ENCODE results near the gene CYBRD1.
"Not testable (repeated sequence)": the region's sequence is repeated elsewhere in the genome, so short reads cannot be mapped to it uniquely, and the experiment has no call there.

Gene CYBRD1

DNA sequence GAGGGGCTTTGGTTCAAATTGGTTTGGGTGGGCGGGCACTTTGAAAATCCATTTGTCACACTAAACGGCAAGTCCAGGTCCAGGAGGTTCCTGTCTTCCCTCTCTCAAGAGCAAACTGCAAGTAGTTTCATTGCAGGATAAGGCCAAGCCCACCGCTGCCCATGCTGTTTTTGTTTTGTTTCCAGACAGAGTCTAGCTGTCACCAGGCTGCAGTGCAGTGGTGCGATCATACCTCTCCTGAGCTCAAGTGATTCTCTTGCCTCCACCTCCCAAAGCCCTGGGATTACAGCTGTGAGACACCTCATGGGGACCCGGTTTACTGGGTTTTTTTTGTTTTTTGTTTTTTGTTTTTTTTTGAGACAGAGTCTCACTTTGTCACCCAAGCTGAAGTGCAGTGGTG is 1.8 kb upstream of the CYBRD1 start:
- no peak overlapping the region for H3K27ac ChIP-seq (ENCODE audit: low read length)
- H3K4me3 ChIP-seq (ENCODE audit: low read length), result no peak overlapping the region
- no peaks in the 10 kb centered on the region for H3K36me3 ChIP-seq (ENCODE audit: insufficient read depth, low read depth, low read length)
- H3K9me3 ChIP-seq (ENCODE audit: insufficient read depth, low read depth, low read length), result no peaks in the 10 kb centered on the region
- peaks cover 36% of the 10 kb centered on the region for H3K27me3 ChIP-seq (ENCODE audit: insufficient read depth, low read length)
- peaks cover 8% of the 10 kb centered on the region for H3K4me1 ChIP-seq (ENCODE audit: insufficient read depth, low read length)
- H3K9ac ChIP-seq (ENCODE audit: low read depth, low read length), result no peak overlapping the region

DNA sequence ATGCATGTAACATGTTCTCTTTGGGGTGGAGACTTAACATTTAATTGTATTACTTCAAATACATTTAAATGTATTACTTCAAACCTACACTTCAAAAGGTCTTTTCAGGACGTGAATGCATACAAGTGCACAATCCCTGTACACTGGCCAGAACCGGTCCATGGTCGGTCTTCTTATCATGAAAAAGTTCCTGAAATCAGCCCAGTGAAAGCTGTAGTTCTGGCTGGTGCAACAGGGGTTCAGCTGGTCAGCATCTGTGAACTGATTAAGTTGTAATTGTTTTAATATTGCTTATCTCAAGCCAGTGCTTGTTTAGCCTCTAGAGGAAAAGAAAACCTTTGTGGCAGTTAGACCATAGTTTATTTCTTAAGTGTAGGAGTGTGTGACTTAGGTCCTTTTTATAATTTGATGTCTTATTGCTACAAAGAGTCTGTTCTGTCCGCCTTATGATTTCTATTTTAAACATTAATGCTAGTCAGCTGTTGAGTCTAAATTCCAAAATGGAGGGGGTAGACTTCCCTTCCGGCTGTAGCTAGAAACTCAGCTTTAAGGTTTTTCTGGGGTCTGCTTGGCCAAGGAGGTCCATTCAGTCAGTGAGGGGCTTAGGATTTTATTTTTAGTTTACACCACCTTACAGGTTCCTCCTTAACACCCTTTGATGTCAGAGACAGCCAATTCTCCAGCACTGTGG is 768 bp upstream of the CYBRD1 start:
- peak overlapping the region; percentile 94 for H3K4me3 ChIP-seq (ENCODE audit: low read length)
- H3K4me1 ChIP-seq (ENCODE audit: insufficient read depth, low read length), result peaks cover 4% of the 10 kb centered on the region; the same call in 1 of the 2 replicates
- H3K9ac ChIP-seq (ENCODE audit: low read depth, low read length), result peak overlapping the region; percentile 82; the same call in 1 of the 2 replicates
- no peaks in the 10 kb centered on the region for H3K9me3 ChIP-seq (ENCODE audit: insufficient read depth, low read depth, low read length)
- no peaks in the 10 kb centered on the region for H3K36me3 ChIP-seq (ENCODE audit: insufficient read depth, low read depth, low read length)
- H3K27me3 ChIP-seq (ENCODE audit: insufficient read depth, low read length), result peaks cover 36% of the 10 kb centered on the region
- H3K27ac ChIP-seq (ENCODE audit: low read length), result no peak overlapping the region

GRCh38 chr2:171522788-171523087 is 464 bp downstream of the CYBRD1 start:
- H3K9ac ChIP-seq (ENCODE audit: low read depth, low read length), result peak overlapping the region; percentile 82; the same call in 1 of the 2 replicates
- H3K4me1 ChIP-seq (ENCODE audit: insufficient read depth, low read length), result peaks cover 4% of the 10 kb centered on the region; the same call in 1 of the 2 replicates

GRCh38 chr2:171523088-171524017 is 1.1 kb downstream of the CYBRD1 start:
- Histone ChIP-seq H3K36me3 (ENCODE audit: insufficient read depth, low read depth, low read length) (no peaks in the 10 kb centered on the region), H3K27me3 (ENCODE audit: insufficient read depth, low read length) (peaks cover 36% of the 10 kb centered on the region), H3K4me3 (ENCODE audit: low read length) (peak overlapping the region; percentile 94), H3K4me1 (ENCODE audit: insufficient read depth, low read length) (peaks cover 4% of the 10 kb centered on the region; the same call in 1 of the 2 replicates), H3K27ac (ENCODE audit: low read length) (no peak overlapping the region), H3K9me3 (ENCODE audit: insufficient read depth, low read depth, low read length) (no peaks in the 10 kb centered on the region), H3K9ac (ENCODE audit: low read depth, low read length) (peak overlapping the region; percentile 82)

More at GRCh38 chr2:171522788-171523087, 464 bp downstream of the CYBRD1 start:
- Histone ChIP-seq H3K4me3 (ENCODE audit: low read length) (peak overlapping the region; percentile 94), H3K9me3 (ENCODE audit: insufficient read depth, low read depth, low read length) (no peaks in the 10 kb centered on the region), H3K27ac (ENCODE audit: low read length) (no peak overlapping the region), H3K36me3 (ENCODE audit: insufficient read depth, low read depth, low read length) (no peaks in the 10 kb centered on the region), H3K27me3 (ENCODE audit: insufficient read depth, low read length) (peaks cover 36% of the 10 kb centered on the region)

- H3K9me3 ChIP-seq (ENCODE audit: insufficient read depth, low read depth, low read length), result no peaks in the 10 kb centered on the region
- peaks cover 4% of the 10 kb centered on the region; the same call in 1 of the 2 replicates for H3K4me1 ChIP-seq (ENCODE audit: insufficient read depth, low read length)
- H3K4me3 ChIP-seq (ENCODE audit: low read length), result peak overlapping the region; percentile 94
- no peak overlapping the region for H3K27ac ChIP-seq (ENCODE audit: low read length)
- peaks cover 36% of the 10 kb centered on the region for H3K27me3 ChIP-seq (ENCODE audit: insufficient read depth, low read length)
- peak overlapping the region; percentile 82; the same call in 1 of the 2 replicates for H3K9ac ChIP-seq (ENCODE audit: low read depth, low read length)
- no peaks in the 10 kb centered on the region for H3K36me3 ChIP-seq (ENCODE audit: insufficient read depth, low read depth, low read length)
Measured at GRCh38 chr2:171524018-171524401, 1.7 kb downstream of the CYBRD1 start.

DNA sequence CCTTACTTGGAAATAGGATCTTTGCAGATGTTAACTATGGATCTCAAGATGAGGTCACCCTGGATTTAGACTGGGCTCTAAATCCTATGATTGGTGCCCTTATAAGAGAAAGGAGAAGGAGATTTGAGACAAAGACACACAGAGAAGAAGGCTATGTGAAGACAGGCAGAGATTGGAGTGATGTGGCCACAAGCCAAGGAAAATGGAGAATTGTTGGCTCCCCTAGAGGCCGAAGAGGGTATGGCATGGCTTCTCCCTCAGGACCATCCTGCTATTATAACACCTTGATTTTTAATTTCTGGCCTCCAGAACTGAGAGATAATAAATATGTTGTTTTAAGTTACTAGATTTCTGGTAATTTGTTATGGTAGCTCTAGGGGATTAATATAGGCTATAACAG is 7.6 kb downstream of the CYBRD1 start:
- Histone ChIP-seq H3K9me3 (ENCODE audit: insufficient read depth, low read depth, low read length) (no peaks in the 10 kb centered on the region), H3K27me3 (ENCODE audit: insufficient read depth, low read length) (no peaks in the 10 kb centered on the region), H3K9ac (ENCODE audit: low read depth, low read length) (no peak overlapping the region), H3K4me3 (ENCODE audit: low read length) (no peak overlapping the region), H3K4me1 (ENCODE audit: insufficient read depth, low read length) (no peaks in the 10 kb centered on the region), H3K27ac (ENCODE audit: low read length) (no peak overlapping the region), H3K36me3 (ENCODE audit: insufficient read depth, low read depth, low read length) (no peaks in the 10 kb centered on the region)

DNA sequence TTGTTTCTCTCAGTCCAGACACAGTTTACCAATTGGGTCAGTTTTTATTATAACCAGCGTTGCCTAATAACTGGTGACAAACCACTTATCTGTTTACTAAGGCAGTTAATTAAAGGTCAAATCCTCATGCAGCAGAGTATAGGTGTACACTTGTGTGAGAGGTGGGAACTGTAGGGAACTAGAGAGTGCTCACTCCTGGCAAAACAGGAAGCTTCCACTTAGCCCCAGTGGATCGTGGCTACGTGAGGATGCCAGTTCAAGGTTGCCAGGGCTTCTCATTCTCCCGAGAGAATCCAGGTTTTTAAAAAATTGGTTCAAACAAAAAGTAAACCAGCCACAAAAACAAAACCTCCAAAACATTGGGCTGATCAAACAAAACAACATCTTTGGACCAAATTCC is 8.1 kb downstream of the CYBRD1 start:
- no peak overlapping the region for H3K27ac ChIP-seq (ENCODE audit: low read length)

GRCh38 chr2:171530859-171531258 is 8.6 kb downstream of the CYBRD1 start:
- H3K9ac ChIP-seq (ENCODE audit: low read depth, low read length); H3K36me3 ChIP-seq (ENCODE audit: insufficient read depth, low read depth, low read length); H3K4me3 ChIP-seq (ENCODE audit: low read length); H3K27ac ChIP-seq (ENCODE audit: low read length); H3K4me1 ChIP-seq (ENCODE audit: insufficient read depth, low read length); H3K9me3 ChIP-seq (ENCODE audit: insufficient read depth, low read depth, low read length); H3K27me3 ChIP-seq (ENCODE audit: insufficient read depth, low read length): not testable (repeated sequence)

More for the DNA sequence above, 8.1 kb downstream of the CYBRD1 start:
- Histone ChIP-seq H3K36me3 (ENCODE audit: insufficient read depth, low read depth, low read length) (no peaks in the 10 kb centered on the region), H3K27me3 (ENCODE audit: insufficient read depth, low read length) (no peaks in the 10 kb centered on the region), H3K4me3 (ENCODE audit: low read length) (no peak overlapping the region), H3K9me3 (ENCODE audit: insufficient read depth, low read depth, low read length) (no peaks in the 10 kb centered on the region), H3K4me1 (ENCODE audit: insufficient read depth, low read length) (no peaks in the 10 kb centered on the region), H3K9ac (ENCODE audit: low read depth, low read length) (no peak overlapping the region)

- H3K27ac ChIP-seq (ENCODE audit: low read length), result no peak overlapping the region
- no peak overlapping the region for H3K4me3 ChIP-seq (ENCODE audit: low read length)
- H3K27me3 ChIP-seq (ENCODE audit: insufficient read depth, low read length), result no peaks in the 10 kb centered on the region
Measured at GRCh38 chr2:171531291-171531690, 9.0 kb downstream of the CYBRD1 start.

DNA sequence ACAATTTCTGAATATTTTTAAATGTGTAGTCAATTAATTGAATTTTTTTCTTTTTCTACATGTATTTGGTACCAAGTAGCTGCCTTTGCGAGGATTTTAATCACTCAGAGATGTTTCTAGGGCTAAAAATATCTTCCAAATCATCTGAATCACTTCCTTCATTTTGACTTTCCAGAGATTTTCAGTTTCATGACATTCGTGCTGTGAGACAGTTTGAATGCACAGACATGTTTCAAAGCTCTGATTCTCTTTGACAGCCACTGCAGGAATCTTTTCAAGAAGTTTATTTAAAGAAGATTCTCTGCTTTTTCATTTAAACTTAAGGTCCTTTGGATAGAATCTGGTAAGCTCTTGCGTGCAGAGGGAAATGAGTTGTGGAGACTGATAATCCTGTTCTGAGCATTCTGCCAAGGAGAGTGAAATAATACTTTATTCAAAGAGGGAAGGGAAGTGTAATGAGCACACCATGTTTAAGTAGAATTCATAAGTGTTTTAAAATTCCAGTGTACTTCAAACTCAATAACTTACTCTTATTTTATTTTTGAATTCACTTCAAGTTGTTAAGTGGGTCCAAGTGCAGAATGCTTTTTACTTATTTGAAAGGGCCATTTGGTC is 9.7 kb downstream of the CYBRD1 start:
- Histone ChIP-seq H3K27ac (ENCODE audit: low read length) (no peak overlapping the region), H3K4me3 (ENCODE audit: low read length) (no peak overlapping the region), H3K27me3 (ENCODE audit: insufficient read depth, low read length) (no peaks in the 10 kb centered on the region), H3K4me1 (ENCODE audit: insufficient read depth, low read length) (no peaks in the 10 kb centered on the region), H3K9ac (ENCODE audit: low read depth, low read length) (no peak overlapping the region), H3K36me3 (ENCODE audit: insufficient read depth, low read depth, low read length) (no peaks in the 10 kb centered on the region), H3K9me3 (ENCODE audit: insufficient read depth, low read depth, low read length) (no peaks in the 10 kb centered on the region)

More at GRCh38 chr2:171531291-171531690, 9.0 kb downstream of the CYBRD1 start:
- H3K36me3 ChIP-seq (ENCODE audit: insufficient read depth, low read depth, low read length), result no peaks in the 10 kb centered on the region
- H3K9ac ChIP-seq (ENCODE audit: low read depth, low read length), result no peak overlapping the region
- no peaks in the 10 kb centered on the region for H3K4me1 ChIP-seq (ENCODE audit: insufficient read depth, low read length)
- H3K9me3 ChIP-seq (ENCODE audit: insufficient read depth, low read depth, low read length), result no peaks in the 10 kb centered on the region

GRCh38 chr2:171533331-171533730 is 11.1 kb downstream of the CYBRD1 start:
- Histone ChIP-seq H3K4me1 (ENCODE audit: insufficient read depth, low read length) (no peaks in the 10 kb centered on the region), H3K9me3 (ENCODE audit: insufficient read depth, low read depth, low read length) (no peaks in the 10 kb centered on the region), H3K27me3 (ENCODE audit: insufficient read depth, low read length) (no peaks in the 10 kb centered on the region), H3K27ac (ENCODE audit: low read length) (no peak overlapping the region), H3K9ac (ENCODE audit: low read depth, low read length) (no peak overlapping the region), H3K36me3 (ENCODE audit: insufficient read depth, low read depth, low read length) (no peaks in the 10 kb centered on the region), H3K4me3 (ENCODE audit: low read length) (no peak overlapping the region)
